NCI-H1436 (cell line): ENCODE results near the gene PRKAR2B.
"Not testable (repeated sequence)": the region's sequence is repeated elsewhere in the genome, so short reads cannot be mapped to it uniquely, and the experiment has no call there.

Experiments
- DNase-seq: peaks from one replicate; lab custom pipeline; 2025; lab: John Stamatoyannopoulos, UW

The PRKAR2B gene

GRCh38 chr7:107078517-107078966, 34.0 kb downstream of the PRKAR2B start:
- DNase-seq = peak; percentile 0

- no peak for DNase-seq
Observed at GRCh38 chr7:107079212-107079940, 34.9 kb downstream of the PRKAR2B start.

- no peak for DNase-seq
Observed at GRCh38 chr7:107080099-107080505, 35.6 kb downstream of the PRKAR2B start.

GRCh38 chr7:107080533-107080932, 36.0 kb downstream of the PRKAR2B start:
- DNase-seq = no peak

GRCh38 chr7:107085180-107085579, 40.7 kb downstream of the PRKAR2B start:
- DNase-seq = no peak

- DNase-seq = no peak
Observed at GRCh38 chr7:107089627-107090026, 45.1 kb downstream of the PRKAR2B start.

- DNase-seq = no peak
Observed at GRCh38 chr7:107090457-107090856, 46.0 kb downstream of the PRKAR2B start.

GRCh38 chr7:107091306-107091705, 46.8 kb downstream of the PRKAR2B start:
- DNase-seq = no peak

- not testable (repeated sequence) for DNase-seq
Observed at GRCh38 chr7:107093671-107094070, 49.2 kb downstream of the PRKAR2B start.

- DNase-seq = not testable (repeated sequence)
Observed at GRCh38 chr7:107099154-107099553, 54.6 kb downstream of the PRKAR2B start.

- DNase-seq = no peak
Observed at GRCh38 chr7:107100824-107101223, 56.3 kb downstream of the PRKAR2B start.

- DNase-seq = no peak
Observed at GRCh38 chr7:107103369-107103768, 58.9 kb downstream of the PRKAR2B start.

GRCh38 chr7:107104801-107105200, 60.3 kb downstream of the PRKAR2B start:
- DNase-seq = no peak

GRCh38 chr7:107105591-107106245, 61.2 kb downstream of the PRKAR2B start:
- DNase-seq = no peak

- no peak for DNase-seq
Observed at GRCh38 chr7:107108793-107109371, 64.4 kb downstream of the PRKAR2B start.

GRCh38 chr7:107109955-107110354, 65.5 kb downstream of the PRKAR2B start:
- no peak for DNase-seq

- DNase-seq = no peak
Observed at GRCh38 chr7:107111196-107111595, 66.7 kb downstream of the PRKAR2B start.

GRCh38 chr7:107113866-107114265, 69.4 kb downstream of the PRKAR2B start:
- no peak for DNase-seq

- no peak for DNase-seq
Observed at GRCh38 chr7:107115114-107115513, 70.6 kb downstream of the PRKAR2B start.

GRCh38 chr7:107115762-107116540, 71.4 kb downstream of the PRKAR2B start:
- DNase-seq = no peak

- DNase-seq = no peak
Observed at GRCh38 chr7:107118109-107118900, 73.8 kb downstream of the PRKAR2B start.
